Spleen (tissue), 11 donors: ENCODE measurements around the gene ANKS4B. TPM values are rescaled to one million over a fixed set of nuclear protein-coding genes. Genes with fewer than 3 reads are reported as not detected.
"Not testable (repeated sequence)": the region's sequence is repeated elsewhere in the genome, so short reads cannot be mapped to it uniquely, and the experiment has no call there.

Source experiments
- DNase-seq: peaks from one replicate; pipeline ENCODE4 v3.0.0-alpha.2; 2020
- H3K27ac ChIP-seq, 8 donors: fragments of 200-600 bp; sonication (generic) in 7 of 8; 1 replicate in 4 of 8; 2 replicates in 4 of 8; pipeline versions ENCODE4 v1.5.0 to v1.8.0; 2016 to 2021; ENCODE audit warnings: inconsistent platforms in 4 of 8, mild to moderate bottlenecking in 4 of 8, moderate library complexity in 1 of 8
- H3K27me3 ChIP-seq, 7 donors: fragments of 200-600 bp; sonication (generic) in 6 of 7; replicated peaks in 1 of 7; 1 replicate in 4 of 7; 2 replicates in 3 of 7; pipeline versions ENCODE4 v1.5.0 to v1.8.0; 2016 to 2021; ENCODE audit warnings: inconsistent platforms in 3 of 7, mild to moderate bottlenecking in 1 of 7
- H3K36me3 ChIP-seq, 6 donors: fragments of 200-600 bp; sonication (generic) in 5 of 6; 1 replicate in 4 of 6; 2 replicates in 2 of 6; pipeline versions ENCODE4 v1.5.0 to v1.8.0; 2016 to 2021; ENCODE audit warnings: inconsistent platforms in 2 of 6
- H3K4me1 ChIP-seq, 6 donors: fragments of 200-600 bp; sonication (generic) in 5 of 6; 1 replicate in 3 of 6; 2 replicates in 3 of 6; pipeline versions ENCODE4 v1.5.0 to v1.8.0; 2016 to 2021; ENCODE audit warnings: inconsistent platforms in 3 of 6
- H3K4me3 ChIP-seq, 8 donors: fragments of 200-600 bp; sonication (generic) in 7 of 8; 1 replicate in 4 of 8; 2 replicates in 4 of 8; pipeline versions ENCODE4 v1.5.0 to v1.8.0; 2016 to 2021; ENCODE audit warnings: inconsistent platforms in 4 of 8, mild to moderate bottlenecking in 4 of 8, moderate library complexity in 2 of 8
- H3K9me3 ChIP-seq, 8 donors: fragments of 200-600 bp; sonication (generic) in 7 of 8; 1 replicate in 4 of 8; 2 replicates in 4 of 8; pipeline versions ENCODE4 v1.5.0 to v1.8.0; 2016 to 2021; ENCODE audit warnings: inconsistent platforms in 4 of 8
- CTCF ChIP-seq, 11 experiments: fragments of 200-600 bp in 7 of 11; fragments of 450-650 bp in 4 of 11; sonication (generic) in 4 of 11; IDR thresholded peaks in 8 of 11; conservative IDR thresholded peaks in 3 of 11; 1 replicate in 7 of 11; 2 replicates in 4 of 11; pipeline versions ENCODE4 v1.4.0 to v1.8.0; 2016 to 2021; ENCODE audit warnings: antibody characterized with exemption in 11 of 11, inconsistent platforms in 4 of 11, mild to moderate bottlenecking in 1 of 11
- POLR2A ChIP-seq, 3 donors: fragments of 450-650 bp; IDR thresholded peaks; one replicate each; pipeline ENCODE4 v1.5.1; 2017; ENCODE audit warnings: antibody characterized with exemption in 3 of 3, mild to moderate bottlenecking in 1 of 3
- POLR2AphosphoS5 ChIP-seq, 3 donors: sonication (generic); formaldehyde crosslinking; IDR thresholded peaks; one replicate each; pipeline ENCODE4 v1.5.1; 2017; ENCODE audit warnings: antibody characterized with exemption in 3 of 3
- WGBS, 5 donors: extraction: QIAGEN DNeasy Blood & Tissue Kit in 3 of 5; methylation state at CpG; one replicate each; pipeline versions ENCODE4 v1.1.5 to v1.1.7; 2013 to 2018; 5-methylcytosine and 5-hydroxymethylcytosine counted together
- intact Hi-C: fragments of 100-400 bp; cut with DNase I; formaldehyde crosslinking; loops from one replicate; pipeline ENCODE4 v1.15.0; 2023; ENCODE audit warnings: low total_unique reads
- polyA plus RNA-seq, 3 donors: library from polyadenylated mRNA; stranded (reverse); fragments of 200-250 nt; gene quantifications; one replicate each; pipeline ENCODE4 v1.2.1, GENCODE V29; 2013
- total RNA-seq, 7 donors: library from RNA; depleted of rRNA in 3 of 7; stranded (reverse); fragments of >200 nt in 3 of 7; fragmentation: NEBNext Ultra II Directional in 4 of 7; extraction: Animal tissue kit (Norgen Biotek cat#: 25700) in 4 of 7; gene quantifications; one replicate each; pipeline versions ENCODE4 v1.1.0 to v1.2.1, GENCODE V29; 2016 to 2021
- donor health status: healthy with polysubstance abuse.
- donor health status: DM: no; HTN: no; CAD: no; lungs with moderate emphysema.
- donor health status: DM: no; HTN: no; CAD: no.
- donor health status: Bipolar disorder and iron deficiency.
- donor health status: healthy.
- donor health status: DM: no; HTN: no; CAD: no.
- donor health status: DM: yes; HTN: yes; CAD: no.

ANKS4B gene
- total and polyA plus RNA-seq, 10 donors, result 0.03 TPM; not detected in 9

- Histone ChIP-seq H3K27me3 (peaks cover 0 to 6% (median 0%) of the 10 kb centered on the region in 7 donors), H3K4me1 (no peaks in the 10 kb centered on the region), H3K9me3 (no peaks in the 10 kb centered on the region), H3K36me3 (no peaks in the 10 kb centered on the region), H3K27ac (no peak overlapping the region), H3K4me3 (no peak overlapping the region)
- WGBS, 5 donors, result 46 to 53% (median 50%) methylated on average over 2 of the region's 2 CpGs
- DNase-seq, result no peak
- TF ChIP-seq POLR2AphosphoS5 (IDR thresholded peaks at IDR 0.05), result no peak
- no peak for TF ChIP-seq CTCF (IDR thresholded peaks at IDR 0.05 in 8 of 11, conservative IDR thresholded peaks at IDR 0.05 in 3 of 11)
- no peak for TF ChIP-seq POLR2A (IDR thresholded peaks at IDR 0.05)
- intact Hi-C loops, result no loop called here
These were observed 9.3 kb downstream of the ANKS4B start for GRCh38 chr16:21242756-21243155.

GRCh38 chr16:21244518-21245215 is 11.2 kb downstream of the ANKS4B start:
- WGBS, 5 donors, result 58 to 83% (median 81%) methylated on average over 7 of the region's 7 CpGs
- no peak for DNase-seq
- Histone ChIP-seq H3K4me3 (no peak overlapping the region), H3K27me3 (peaks cover 0 to 16% (median 0%) of the 10 kb centered on the region in 7 donors), H3K9me3 (no peaks in the 10 kb centered on the region), H3K36me3 (no peaks in the 10 kb centered on the region), H3K27ac (no peak overlapping the region), H3K4me1 (no peaks in the 10 kb centered on the region)
- TF ChIP-seq POLR2A (IDR thresholded peaks at IDR 0.05) (no peak), CTCF (IDR thresholded peaks at IDR 0.05 in 8 of 11, conservative IDR thresholded peaks at IDR 0.05 in 3 of 11) (no peak), POLR2AphosphoS5 (IDR thresholded peaks at IDR 0.05) (no peak)
- intact Hi-C loops, result no loop called here

DNA sequence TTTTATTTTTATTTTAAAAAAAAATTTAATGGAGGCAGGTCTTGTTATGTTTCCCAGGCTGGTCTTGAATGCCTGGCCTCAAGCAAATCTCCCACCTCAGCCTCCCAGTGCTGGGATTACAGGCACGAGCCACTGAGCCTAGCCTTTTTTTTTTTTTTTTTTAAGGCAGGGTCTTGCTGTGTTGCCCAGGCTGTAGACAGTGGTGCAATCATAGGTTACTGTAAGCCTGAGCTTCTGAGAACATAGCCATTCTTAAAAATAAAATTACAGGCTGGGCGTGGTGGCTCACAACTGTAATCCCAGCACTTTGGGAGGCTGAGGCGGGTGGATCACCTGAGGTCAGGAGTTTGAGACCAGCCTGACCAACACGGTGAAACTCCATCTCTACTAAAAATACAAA is 14.7 kb downstream of the ANKS4B start:
- intact Hi-C loops, result not testable (repeated sequence)

DNA sequence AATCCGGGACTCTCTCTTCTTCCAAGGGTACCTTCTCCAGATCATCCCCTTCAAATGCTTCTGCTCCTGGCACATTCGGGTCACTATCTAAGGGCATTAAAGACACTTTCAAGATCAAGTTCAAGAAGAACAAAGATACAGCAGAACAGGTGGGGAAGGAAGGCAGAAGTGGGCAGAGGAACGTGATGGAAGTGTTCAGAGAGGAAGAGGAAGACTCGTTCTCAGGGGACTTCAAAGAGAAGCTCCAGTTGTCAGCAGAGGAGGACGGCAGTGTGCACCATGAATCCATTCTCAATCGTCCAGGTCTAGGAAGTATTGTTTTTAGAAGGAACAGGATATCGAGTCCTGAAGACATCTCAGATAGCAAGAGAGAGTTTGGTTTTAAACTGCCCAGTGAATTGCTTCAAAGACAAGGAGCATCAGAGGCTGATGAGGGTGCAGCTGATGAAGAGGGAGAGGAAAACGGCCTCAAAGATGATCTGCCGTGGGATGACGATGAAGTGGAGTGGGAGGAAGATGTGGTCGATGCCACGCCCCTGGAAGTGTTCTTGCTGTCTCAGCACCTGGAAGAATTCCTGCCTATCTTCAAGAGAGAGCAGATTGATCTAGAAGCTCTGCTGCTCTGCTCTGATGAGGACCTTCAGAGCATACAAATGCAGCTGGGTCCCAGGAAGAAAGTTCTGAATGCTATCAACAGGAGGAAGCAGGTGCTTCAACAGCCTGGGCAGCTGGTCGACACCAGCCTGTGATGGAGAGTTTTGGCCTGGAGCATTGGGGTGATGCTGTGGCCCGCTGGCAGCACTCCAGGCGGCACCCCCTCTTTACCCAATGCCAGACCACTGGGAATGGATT is 16.8 kb downstream of the ANKS4B start:
- no peak overlapping the region for H3K4me3 ChIP-seq
- intact Hi-C loops, result no loop called here
- H3K4me1 ChIP-seq, result no peaks in the 10 kb centered on the region
- TF ChIP-seq CTCF (IDR thresholded peaks at IDR 0.05 in 8 of 11, conservative IDR thresholded peaks at IDR 0.05 in 3 of 11) (no peak), POLR2AphosphoS5 (IDR thresholded peaks at IDR 0.05) (no peak), POLR2A (IDR thresholded peaks at IDR 0.05) (no peak)
- no peak for DNase-seq
- H3K36me3 ChIP-seq, result no peaks in the 10 kb centered on the region
- no peak overlapping the region for H3K27ac ChIP-seq
- H3K27me3 ChIP-seq, result peaks cover 0 to 31% (median 0%) of the 10 kb centered on the region in 7 donors
- WGBS, 5 donors, result 55 to 67% (median 65%) methylated on average over 14 to 15 of the region's 15 CpGs
- H3K9me3 ChIP-seq, result no peaks in the 10 kb centered on the region

More for the DNA sequence above, 14.7 kb downstream of the ANKS4B start:
- not testable (repeated sequence) for DNase-seq, H3K4me3 ChIP-seq, H3K36me3 ChIP-seq, H3K4me1 ChIP-seq, H3K27ac ChIP-seq, H3K9me3 ChIP-seq
- H3K27me3 ChIP-seq, result peaks cover 0 to 31% (median 0%) of the 10 kb centered on the region in 7 donors
- WGBS, 5 donors, result 83 to 88% (median 84%) methylated on average over 4 of the region's 4 CpGs
